HepG2 (cell line): ENCODE measurements around the gene PLA2G12B. TPM values are rescaled to one million over a fixed set of nuclear protein-coding genes. Genes with fewer than 3 reads are reported as not detected.

Source experiments
- ATAC-seq: fragments of 200-7000 bp; cut with Tn5 transposase; 3 replicates; pipeline ENCODE4 v1.9.1; 2020; ENCODE audit warnings: mild to moderate bottlenecking, moderate library complexity
- Bru-seq: library from RNA; stranded (reverse); fragments of 400-500 nt; gene quantifications from one replicate; lab custom pipeline; 2021; lab: Mats Ljungman, UMichigan
- BruChase-seq, 2 experiments: library from RNA; stranded (reverse); fragments of 400-500 nt; gene quantifications; one replicate each; lab custom pipeline; 2021; lab: Mats Ljungman, UMichigan
- BruUV-seq: library from RNA; stranded (reverse); fragments of 400-500 nt; replicated peaks from 2 replicates; lab custom pipeline; 2021; lab: Mats Ljungman, UMichigan
- CTCF ChIA-PET: fragments of 300-600 bp; formaldehyde crosslinking; extraction: SDS; loops from one replicate; lab custom pipeline; 2021; ENCODE audit warnings: low total read pairs, inconsistent platforms, low intra/inter-chr PET ratio; lab: Yijun Ruan, JAX
- POLR2A ChIA-PET: fragments of 350-600 bp; sonication (Branson Sonifier 250); formaldehyde crosslinking; loops from one replicate; lab custom pipeline; 2020; ENCODE audit warnings: antibody characterized with exemption, inconsistent platforms; lab: Yijun Ruan, JAX
- DNase-seq: peaks from one replicate; pipeline ENCODE4 v3.0.0-alpha.2; 2015; ENCODE audit warnings: low spot score
- FAIRE-seq: peaks from 3 replicates; lab custom pipeline; 2011; peaks lifted over from hg19 to GRCh38; lab: Jason Lieb, UNC
- H2AFZ ChIP-seq: one replicate; pipeline ENCODE4 v1.6.1; 2011; ENCODE audit warnings: low read length, inconsistent platforms
- H3K27ac ChIP-seq: fragments of 300-600 bp; 3 replicates; pipeline ENCODE4 v1.8.0; 2011; ENCODE audit warnings: mixed run types, mild to moderate bottlenecking, mixed read lengths, low read length, inconsistent platforms; ENCODE audit not compliant: insufficient read depth; ENCODE audit errors: extremely low read length
- H3K27me3 ChIP-seq, 2 experiments: fragments of 200-600 bp in 1 of 2; 2 replicates in 1 of 2; 3 replicates in 1 of 2; pipeline versions ENCODE4 v1.6.0 to v1.8.0; 2011; ENCODE audit warnings: low read length in 2 of 2, mild to moderate bottlenecking in 2 of 2, moderate library complexity in 2 of 2, inconsistent platforms in 1 of 2; ENCODE audit not compliant: insufficient read depth in 2 of 2, control insufficient read depth in 1 of 2
- H3K36me3 ChIP-seq, 2 experiments: fragments of 200-600 bp in 1 of 2; replicated peaks in 1 of 2; 2 replicates in 1 of 2; 3 replicates in 1 of 2; pipeline versions ENCODE4 v1.5.1 to v1.8.0; 2011; ENCODE audit warnings: low read length in 2 of 2, inconsistent platforms in 1 of 2; ENCODE audit not compliant: insufficient read depth in 2 of 2, control insufficient read depth in 1 of 2
- H3K4me1 ChIP-seq: 2 replicates; pipeline ENCODE4 v1.5.1; 2012; ENCODE audit warnings: low read length, inconsistent platforms; ENCODE audit not compliant: insufficient read depth
- H3K4me2 ChIP-seq: 2 replicates; pipeline ENCODE4 v1.6.0; 2011; ENCODE audit warnings: low read depth, low read length, inconsistent platforms
- H3K4me3 ChIP-seq, 3 experiments: fragments of 200-600 bp in 1 of 3; sonication (generic), shearing (Covaris generic) in 1 of 3; replicated peaks in 1 of 3; 2 replicates each; pipeline ENCODE4 v1.5.1; 2011 to 2016; ENCODE audit warnings: low read length in 3 of 3, inconsistent platforms in 2 of 3, low read depth in 2 of 3, mild to moderate bottlenecking in 2 of 3, control low read depth in 1 of 3, mixed read lengths in 1 of 3; ENCODE audit not compliant: insufficient read depth in 1 of 3
- H3K79me2 ChIP-seq: one replicate; pipeline ENCODE4 v1.6.1; 2011; ENCODE audit warnings: low read length, inconsistent platforms; ENCODE audit not compliant: insufficient read depth
- H3K9ac ChIP-seq: 2 replicates; pipeline ENCODE4 v1.6.0; 2011; ENCODE audit warnings: mild to moderate bottlenecking, low read depth, low read length, inconsistent platforms; ENCODE audit not compliant: insufficient read depth
- H3K9me3 ChIP-seq: 2 replicates; pipeline ENCODE4 v1.5.1; 2012; ENCODE audit warnings: mild to moderate bottlenecking, low read length
- H4K20me1 ChIP-seq: 2 replicates; pipeline ENCODE4 v1.6.0; 2011; ENCODE audit warnings: inconsistent platforms, mild to moderate bottlenecking, low read length, moderate library complexity; ENCODE audit not compliant: insufficient read depth
- ARID5B ChIP-seq: IDR thresholded peaks from 2 replicates; pipeline ENCODE4 v1.4.0; 2020; ENCODE audit warnings: mild to moderate bottlenecking, missing genetic modification reagents
- CSRNP1 ChIP-seq: sonication (generic); formaldehyde crosslinking; IDR thresholded peaks from 2 replicates; pipeline ENCODE4 v1.8.1; 2023; ENCODE audit warnings: mild to moderate bottlenecking, missing genetic modification reagents
- DNMT1 ChIP-seq: sonication (generic); formaldehyde crosslinking; IDR thresholded peaks from 2 replicates; pipeline ENCODE4 v1.5.1; 2020; ENCODE audit warnings: mild to moderate bottlenecking, missing genetic modification reagents
- KAT8 ChIP-seq: IDR thresholded peaks from 2 replicates; pipeline ENCODE4 v1.6.1; 2016; ENCODE audit warnings: missing genetic modification reagents, missing compliant biosample characterization
- KMT2A ChIP-seq: sonication (generic); formaldehyde crosslinking; IDR thresholded peaks from 2 replicates; pipeline ENCODE4 v1.4.0; 2020; ENCODE audit warnings: missing genetic modification reagents
- MXD4 ChIP-seq: IDR thresholded peaks from 2 replicates; pipeline ENCODE4 v1.6.1; 2016; ENCODE audit warnings: mild to moderate bottlenecking, missing biosample characterization, missing genetic modification reagents
- PITX1 ChIP-seq: sonication (generic); formaldehyde crosslinking; IDR thresholded peaks from 2 replicates; pipeline ENCODE4 v1.5.1; 2020; ENCODE audit warnings: mild to moderate bottlenecking, missing genetic modification reagents
- REXO4 ChIP-seq: sonication (generic); formaldehyde crosslinking; IDR thresholded peaks from 2 replicates; pipeline ENCODE4 v1.8.0; 2022; ENCODE audit warnings: missing genetic modification reagents, mild to moderate bottlenecking, borderline replicate concordance
- ZNF10 ChIP-seq: sonication (generic); formaldehyde crosslinking; IDR thresholded peaks from 2 replicates; pipeline ENCODE4 v1.4.0; 2020; ENCODE audit warnings: mild to moderate bottlenecking, low read depth, missing genetic modification reagents, borderline replicate concordance
- ZNF230 ChIP-seq: sonication (generic); formaldehyde crosslinking; IDR thresholded peaks from 2 replicates; pipeline ENCODE4 v1.4.0; 2020; ENCODE audit warnings: mild to moderate bottlenecking, missing genetic modification reagents
- WGBS: methylation state at CpG from one replicate; pipeline ENCODE4 v1.1.6; 2017; ENCODE audit warnings: low lambda C conversion rate; 5-methylcytosine and 5-hydroxymethylcytosine counted together
- in situ Hi-C: cut with HindIII; loops from 2 replicates; pipeline ENCODE4 v1.10.0; 2017; ENCODE audit warnings: low pct_unique_long_range_greater_than_20kb; ENCODE audit not compliant: extremely low pct_ligation_motif_present
- intact Hi-C: fragments of 100-400 bp; cut with micrococcal nuclease; formaldehyde crosslinking; loops from one replicate; pipeline ENCODE4 v1.10.0; 2022; ENCODE audit not compliant: unreplicated experiment
- long read RNA-seq, 2 experiments: library from RNA in 1 of 2; library from polyadenylated mRNA in 1 of 2; stranded (forward) in 1 of 2; unstranded in 1 of 2; transcript quantifications; one replicate each; pipeline ENCODE4 v2.0.0, GENCODE V29; 2019 to 2022
- polyA minus RNA-seq, 3 experiments: library from RNA; depleted of rRNA, polyadenylated mRNA; stranded (reverse); fragments of >200 nt; gene quantifications; 2 replicates each; pipeline ENCODE4 v1.2.3, GENCODE V29; 2011; ENCODE audit warnings: low replicate concordance in 1 of 3
- polyA plus RNA-seq, 8 experiments: library from polyadenylated mRNA; depleted of rRNA in 3 of 8; stranded (reverse) in 7 of 8; unstranded in 1 of 8; fragments of >200 nt; fragmentation: Illumina TruSeq in 4 of 8; extraction: Trizol in 4 of 8; gene quantifications; 2 replicates each; pipeline versions ENCODE4 v1.2.1 to v1.2.3, GENCODE V29; 2011 to 2016; ENCODE audit warnings: low read depth in 4 of 8, missing spikeins in 1 of 8, mixed read lengths in 1 of 8; ENCODE audit not compliant: insufficient read depth in 1 of 8
- total RNA-seq, 5 experiments: library from RNA; depleted of rRNA; stranded (reverse); fragments of >200 nt; fragmentation: Illumina TruSeq; extraction: Trizol; gene quantifications; 2 replicates each; pipeline ENCODE4 v1.2.3, GENCODE V29; 2016; ENCODE audit warnings: low read depth in 1 of 5

The PLA2G12B gene
- total RNA-seq (2016; rRNA removed; fragmentation: Illumina TruSeq; extraction: Trizol): 30.1 and 38.0 TPM in 2 replicates
- 8.5 and 9.1 TPM in 2 replicates for total RNA-seq (2016; cell fraction: cytosol; rRNA removed; fragmentation: Illumina TruSeq; extraction: Trizol; ENCODE audit: low read depth)
- 31.2 and 38.4 TPM in 2 replicates for total RNA-seq (2016; cell fraction: insoluble cytoplasmic fraction; rRNA removed; fragmentation: Illumina TruSeq; extraction: Trizol)
- total RNA-seq (2016; cell fraction: membrane; rRNA removed; fragmentation: Illumina TruSeq; extraction: Trizol): 13.4 and 16.1 TPM in 2 replicates
- 30.4 and 30.8 TPM in 2 replicates for total RNA-seq (2016; cell fraction: nucleus; rRNA removed; fragmentation: Illumina TruSeq; extraction: Trizol)
- polyA plus RNA-seq (2011; rRNA removed): 7.5 and 7.7 TPM in 2 replicates
- 8.2 and 10.1 TPM in 2 replicates for polyA plus RNA-seq (2011; cell fraction: cytosol; rRNA removed)
- polyA plus RNA-seq (2011; cell fraction: nucleus; rRNA removed): 1.8 and 2.8 TPM in 2 replicates
- 6.9 and 12.8 TPM in 2 replicates for polyA plus RNA-seq (2012)
- polyA plus RNA-seq (2016; cell fraction: cytosol; fragmentation: Illumina TruSeq; extraction: Trizol; ENCODE audit: low read depth): 3.6 and 5.0 TPM in 2 replicates
- polyA plus RNA-seq (2016; cell fraction: insoluble cytoplasmic fraction; fragmentation: Illumina TruSeq; extraction: Trizol; ENCODE audit: low read depth): 16.4 and 18.9 TPM in 2 replicates
- 6.2 and 9.2 TPM in 2 replicates for polyA plus RNA-seq (2016; cell fraction: membrane; fragmentation: Illumina TruSeq; extraction: Trizol; ENCODE audit: low read depth)
- polyA plus RNA-seq (2016; cell fraction: nucleus; fragmentation: Illumina TruSeq; extraction: Trizol; ENCODE audit: insufficient read depth, low read depth): 26.9 and 29.2 TPM in 2 replicates
- 6.8 TPM in 1 of 2 replicates, not detected in the other for polyA minus RNA-seq (2011; rRNA and poly(A)+ RNA removed; ENCODE audit: low replicate concordance)
- 5.2 and 5.9 TPM in 2 replicates for polyA minus RNA-seq (2011; cell fraction: cytosol; rRNA and poly(A)+ RNA removed)
- polyA minus RNA-seq (2011; cell fraction: nucleus; rRNA and poly(A)+ RNA removed): 2.2 and 3.6 TPM in 2 replicates
- Bru-seq, nascent RNA: percentile 58 among the genes with signal in this experiment
- BruChase-seq, experiment 1, labeled RNA remaining after a 6-hour chase: percentile 58 among the genes with signal in this experiment
- BruChase-seq, experiment 2, labeled RNA remaining after a 2-hour chase: percentile 56 among the genes with signal in this experiment
- long read RNA-seq, experiment 1, transcript PLA2G12B-201 (4 exons, 1,128 nt): major isoform, 5 of 23 reads
- long read RNA-seq, experiment 1, partial matches to known transcripts: 1 of 23 reads
- long read RNA-seq, experiment 1, other reads (novel, unspliced or antisense): 17 of 23 reads
- long read RNA-seq, experiment 2, partial matches to known transcripts: 0 of 3 reads
- long read RNA-seq, experiment 2, other reads (novel, unspliced or antisense): 3 of 3 reads

- H4K20me1 ChIP-seq: no peaks in the 10 kb centered on the region
- no peaks in the 10 kb centered on the region for H3K27me3 ChIP-seq
- no peaks in the 10 kb centered on the region for H3K9me3 ChIP-seq
- peak; percentile 65 for DNase-seq
- ChIA-PET POLR2A (interaction anchor here (0.8 to 1.9 kb wide), 9 partner anchors 9 to 739 kb away, joined by 3 to 6 read pairs (median 4); partner anchors contain the start of genes ASCC1 and MCU), CTCF (no interaction called here)
- H3K4me3 ChIP-seq: peak within 1 kb of the TSS; percentile 67 to 73 (median 70)
- peak; percentile 82 for ATAC-seq
- peak; percentile 82 for FAIRE-seq
- in situ Hi-C loops: no loop called here
- no peaks in the 10 kb centered on the region for H3K36me3 ChIP-seq
- H3K27ac ChIP-seq: peak within 1 kb of the TSS; percentile 73
- no TSS peak for BruUV-seq
- H3K4me1 ChIP-seq: peaks cover 36% of the 10 kb centered on the region
- peaks cover 12% of the 10 kb centered on the region for H3K79me2 ChIP-seq
- WGBS: 4% methylated on average over 8 of the region's 12 CpGs
- peak within 1 kb of the TSS; percentile 63 for H3K9ac ChIP-seq
- intact Hi-C loops: no loop called here
- H2AFZ ChIP-seq: peak within 1 kb of the TSS; percentile 60
- H3K4me2 ChIP-seq: peak within 1 kb of the TSS; percentile 91
- TF ChIP-seq ZNF10 (CRISPR knock-in tag): no peak
- no peak for TF ChIP-seq KAT8 (CRISPR knock-in tag)
- no peak for TF ChIP-seq ARID5B (CRISPR knock-in tag)
- no peak for TF ChIP-seq ZNF230 (CRISPR knock-in tag)
- TF ChIP-seq PITX1: no peak
- TF ChIP-seq MXD4 (CRISPR knock-in tag): no peak
- TF ChIP-seq KMT2A (CRISPR knock-in tag): no peak
- TF ChIP-seq DNMT1: no peak
- no peak for TF ChIP-seq CSRNP1 (CRISPR knock-in tag)
- TF ChIP-seq REXO4 (CRISPR knock-in tag): no peak
Measured at GRCh38 chr10:72954596-72955554, at the start of gene PLA2G12B. Gene PLA2G12B, minus strand, starts transcription at chr10:72954806. Its CDS starts 121 bp downstream, at chr10:72954685.
